NCI-H2107 treated with DMSO at 0.1 percent for 48 hours (cell line): ENCODE measurements around the gene ZNF491.
"Not testable (repeated sequence)": the region's sequence is repeated elsewhere in the genome, so short reads cannot be mapped to it uniquely, and the experiment has no call there.

Experiments
- DNase-seq: peaks from one replicate; lab custom pipeline; 2025; ENCODE audit not compliant: unreplicated experiment; lab: John Stamatoyannopoulos, UW

ZNF491 gene

GRCh38 chr19:11806354-11807098, 8.2 kb downstream of the ZNF491 start:
- no peak for DNase-seq

- DNase-seq = no peak
These were observed 8.7 kb downstream of the ZNF491 start for GRCh38 chr19:11807099-11807380.

DNA sequence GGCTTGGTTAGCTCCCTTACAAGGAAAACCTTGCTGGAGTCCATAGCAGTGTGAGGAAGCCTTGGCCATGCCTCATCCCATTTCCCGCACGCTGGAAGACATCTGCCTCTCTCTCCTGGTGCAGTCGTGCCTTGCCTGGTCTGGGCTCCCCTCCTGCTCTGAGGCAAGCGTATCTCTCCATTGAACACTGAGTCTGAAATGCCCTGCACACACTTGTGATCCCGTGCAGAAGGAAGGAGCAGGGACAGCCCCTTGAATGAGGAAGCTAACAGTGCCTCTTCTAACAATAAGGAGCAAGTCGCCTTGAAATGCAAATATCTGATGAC, 15.3 kb downstream of the ZNF491 start:
- DNase-seq = no peak

GRCh38 chr19:11814029-11814699, 15.8 kb downstream of the ZNF491 start, which contains the start of gene ZNF440:
ZNF440 (plus strand) TSS chr19:11814273; CDS start chr19:11814448, 175 bp downstream.
- peak; percentile 61 for DNase-seq

GRCh38 chr19:11814700-11815035, 16.3 kb downstream of the ZNF491 start:
- no peak for DNase-seq

- DNase-seq = no peak
These were observed 23.3 kb downstream of the ZNF491 start for GRCh38 chr19:11821474-11822109.

DNA sequence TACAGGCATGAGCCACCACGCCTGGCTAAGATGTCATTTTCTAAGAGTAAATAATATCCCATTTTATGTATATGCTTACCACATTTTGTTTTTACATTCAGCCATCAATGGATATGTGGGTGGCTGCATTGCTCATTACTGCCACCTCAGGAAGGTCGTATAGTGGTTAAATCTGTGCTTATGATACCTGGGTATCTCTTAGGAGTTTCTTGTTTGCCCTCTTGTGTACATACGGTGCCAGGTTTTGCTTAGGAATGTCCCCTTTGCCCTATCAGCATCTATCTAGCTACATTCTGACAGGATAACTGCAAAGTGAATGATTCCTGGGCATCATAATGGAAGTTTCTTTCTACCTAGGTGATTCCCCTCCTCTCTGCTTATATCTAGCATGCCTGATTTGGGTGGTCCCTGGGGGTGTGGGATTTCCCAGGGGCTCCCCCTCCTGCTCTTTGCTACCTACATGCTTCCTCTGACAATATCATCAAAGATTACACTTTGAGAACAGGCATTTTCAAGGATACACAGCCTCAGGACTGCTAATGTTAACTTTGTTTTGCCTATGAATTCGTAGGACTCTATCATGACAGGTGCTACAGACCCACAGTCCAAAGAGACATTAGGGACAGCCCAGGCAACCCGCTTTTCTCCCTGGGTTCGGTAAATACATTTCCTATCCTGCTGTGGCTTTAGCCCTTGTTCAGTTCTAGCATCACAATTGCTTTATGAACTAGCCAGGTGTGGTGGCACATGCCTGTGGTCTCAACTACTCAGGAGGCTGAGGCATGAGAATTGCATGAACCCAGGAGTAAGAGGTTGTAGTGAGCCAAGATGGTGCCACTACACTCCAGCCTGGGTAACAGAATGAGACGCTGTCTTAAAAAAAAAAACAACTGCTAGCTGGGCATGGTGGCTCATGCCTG, 30.9 kb downstream of the ZNF491 start:
- DNase-seq = not testable (repeated sequence)

GRCh38 chr19:11832253-11832912, 34.1 kb downstream of the ZNF491 start:
- DNase-seq = no peak

DNA sequence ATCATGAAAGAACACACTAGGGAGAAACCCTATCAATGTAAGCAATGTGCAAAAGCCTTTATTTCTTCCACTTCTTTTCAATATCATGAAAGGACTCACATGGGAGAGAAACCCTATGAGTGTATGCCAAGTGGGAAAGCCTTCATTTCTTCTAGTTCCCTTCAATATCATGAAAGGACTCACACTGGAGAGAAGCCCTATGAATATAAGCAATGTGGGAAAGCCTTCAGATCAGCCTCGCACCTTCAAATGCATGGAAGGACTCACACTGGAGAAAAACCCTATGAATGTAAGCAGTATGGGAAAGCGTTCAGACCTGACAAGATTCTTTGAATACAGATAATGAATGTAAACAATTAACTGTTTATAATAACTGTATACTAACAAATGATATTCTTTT, 35.2 kb downstream of the ZNF491 start:
- no peak for DNase-seq

- not testable (repeated sequence) for DNase-seq
These were observed 37.3 kb downstream of the ZNF491 start for GRCh38 chr19:11835626-11836066.

- no peak for DNase-seq
These were observed 45.4 kb downstream of the ZNF491 start for GRCh38 chr19:11843722-11844121.

- DNase-seq = not testable (repeated sequence)
These were observed 49.3 kb downstream of the ZNF491 start for GRCh38 chr19:11847615-11848014.

DNA sequence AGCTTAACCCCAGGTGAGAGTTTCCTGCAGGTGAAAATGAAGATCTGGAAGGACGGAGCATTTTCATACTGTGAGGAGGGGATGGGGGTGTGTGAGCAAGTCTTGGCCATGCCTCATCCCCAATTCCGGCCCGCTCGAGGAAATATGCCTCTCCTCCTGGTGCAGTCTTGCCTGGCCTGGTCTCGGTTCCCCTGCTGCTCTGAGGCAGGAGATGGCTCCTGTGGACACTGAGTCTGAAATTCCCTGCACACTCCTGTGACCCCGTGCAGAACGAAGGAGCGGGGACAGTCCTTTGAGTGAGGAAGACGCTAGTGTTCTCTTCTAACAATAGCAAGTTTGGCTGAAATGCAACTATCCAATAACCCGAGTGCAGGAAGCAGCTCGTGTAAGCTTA, 49.9 kb downstream of the ZNF491 start:
- DNase-seq = no peak

DNA sequence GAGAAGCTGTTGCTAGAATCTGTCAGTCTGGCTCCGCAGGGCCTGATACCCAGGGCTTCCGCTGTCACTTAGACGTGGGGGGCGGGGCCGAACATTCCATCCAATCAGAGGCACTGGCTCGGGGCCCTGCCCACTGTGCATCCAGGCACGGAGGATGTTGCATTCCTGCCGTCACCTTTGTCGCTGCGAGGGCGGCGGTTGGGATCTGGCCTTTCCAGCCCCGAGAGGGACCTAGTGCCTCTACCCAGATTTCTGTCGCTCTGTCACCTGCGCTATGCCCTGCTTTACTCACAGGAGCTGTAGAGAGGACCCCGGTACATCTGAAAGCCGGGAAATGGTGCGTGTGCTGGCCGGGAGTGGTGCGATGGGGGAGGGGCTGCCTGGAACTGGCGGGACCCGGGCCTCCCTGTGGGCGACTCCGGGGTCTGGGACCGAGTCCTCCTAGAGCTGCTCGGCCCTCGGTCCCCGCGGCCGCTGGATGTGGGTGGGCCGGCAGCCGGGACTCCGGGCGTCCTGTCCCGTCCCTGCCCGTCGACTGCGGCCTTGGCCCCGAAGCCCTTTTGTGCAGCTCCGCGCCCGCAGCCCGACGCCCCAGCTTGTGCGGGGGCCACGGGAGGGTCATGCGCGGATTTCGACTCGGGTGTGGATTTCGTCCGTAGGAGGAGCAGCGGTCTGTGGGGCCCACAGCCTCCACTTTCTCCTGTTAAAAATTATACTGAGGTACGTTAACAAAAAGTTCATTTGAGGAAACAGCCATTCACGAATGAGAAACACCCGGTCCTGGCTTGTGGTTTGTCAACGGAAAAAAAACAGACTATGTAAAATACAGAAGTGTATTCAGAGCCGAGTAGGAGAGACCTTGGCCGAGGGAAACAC, 50.5 kb downstream of the ZNF491 start, which contains the start of gene ZNF439:
ZNF439 (plus strand) TSS at position 133 of the 876 bp plus-strand sequence; CDS start at position 275, 142 bp downstream.
- DNase-seq = peak; percentile 31

DNA sequence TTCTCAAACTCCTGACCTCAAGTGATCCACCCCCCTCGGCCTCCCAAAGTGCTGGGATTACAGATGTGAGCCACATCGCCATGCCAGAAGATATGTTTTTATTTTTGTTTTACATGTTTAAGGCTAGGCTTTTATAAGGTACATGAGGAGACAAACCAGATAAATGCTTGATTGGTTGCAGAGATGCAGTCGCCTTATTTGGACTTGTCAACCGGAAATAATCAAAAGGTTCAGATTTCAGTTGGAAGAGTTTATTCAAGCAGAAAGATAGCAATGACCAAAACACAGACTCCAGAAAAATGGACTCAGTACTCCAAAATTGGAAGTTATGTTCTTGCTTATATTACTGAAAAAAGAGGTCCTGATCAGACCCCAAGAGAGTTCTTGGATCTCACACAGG, 52.0 kb downstream of the ZNF491 start:
- not testable (repeated sequence) for DNase-seq

DNA sequence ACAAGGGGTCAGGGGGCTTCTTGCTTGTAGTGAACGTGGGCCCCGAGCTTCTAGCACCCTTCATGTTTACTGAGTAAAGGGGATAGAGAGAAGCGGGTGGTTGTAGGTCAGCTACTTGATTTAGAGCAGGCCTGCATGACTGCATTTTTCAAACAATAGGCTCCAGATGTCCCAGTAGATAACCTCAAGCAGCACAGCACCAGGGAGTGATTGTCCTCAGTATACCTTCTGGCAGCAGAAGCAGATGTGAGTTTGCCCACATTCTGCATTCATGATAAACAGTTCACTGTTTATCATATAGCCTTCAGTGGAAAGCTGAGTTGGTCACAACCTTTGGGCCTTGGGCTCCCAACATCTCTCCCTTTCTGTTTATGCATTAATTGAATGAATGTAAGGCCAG, 55.0 kb downstream of the ZNF491 start:
- DNase-seq = no peak

- DNase-seq = no peak
These were observed 58.4 kb downstream of the ZNF491 start for GRCh38 chr19:11856596-11857250.
